Left kidney (tissue), 2 donors: ENCODE measurements around the gene NR3C1. TPM values are rescaled to one million over a fixed set of nuclear protein-coding genes. Genes with fewer than 3 reads are reported as not detected.

ENCODE experiments used
- DNase-seq: peaks from one replicate; pipeline ENCODE4 v3.0.0-alpha.2; 2013
- polyA plus RNA-seq: library from polyadenylated mRNA; unstranded; fragments of 120-200 nt; gene quantifications from one replicate; pipeline ENCODE4 v1.2.1, GENCODE V29; 2013; ENCODE audit not compliant: insufficient read length

NR3C1 gene
- polyA plus RNA-seq, 1 donor = 35.2 TPM

DNA sequence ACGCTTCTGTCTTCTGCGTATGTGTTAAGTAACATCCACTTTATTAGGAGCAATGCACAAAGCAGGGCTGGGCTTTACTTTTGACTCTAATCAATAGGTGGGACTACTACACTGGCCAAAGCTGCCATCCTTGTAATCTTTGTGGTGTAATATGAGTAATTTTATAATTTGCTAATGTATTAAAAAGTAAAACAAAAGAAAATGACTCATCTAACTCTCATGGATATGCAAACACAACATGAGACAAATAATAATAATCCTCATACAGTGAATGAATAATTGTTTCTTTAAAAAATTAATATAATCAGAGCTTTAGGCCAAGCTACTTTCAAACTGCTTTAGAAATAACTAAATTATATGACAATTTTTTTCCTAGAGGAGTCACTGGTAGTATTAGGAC, 90.7 kb downstream of the NR3C1 start:
- no peak for DNase-seq

DNA sequence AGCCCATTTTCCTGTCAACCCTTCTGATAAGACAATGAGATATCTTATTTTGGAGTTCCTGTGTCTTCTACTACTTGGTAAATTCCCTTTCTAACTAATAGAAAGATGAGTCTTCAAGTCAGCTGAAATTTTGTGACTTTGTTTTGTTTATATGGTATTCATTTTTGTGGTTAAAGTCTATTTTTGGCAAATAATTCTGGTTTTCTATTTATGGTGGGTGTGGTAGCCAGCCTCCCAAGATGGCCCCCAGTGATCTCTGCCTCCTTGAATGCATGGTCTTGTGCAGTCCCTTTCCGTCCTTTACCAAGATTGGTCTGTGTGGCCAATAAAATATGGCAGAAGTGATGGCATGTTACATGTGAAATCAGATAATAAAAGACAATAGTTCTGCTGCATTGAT, 91.5 kb downstream of the NR3C1 start:
- DNase-seq = no peak

DNA sequence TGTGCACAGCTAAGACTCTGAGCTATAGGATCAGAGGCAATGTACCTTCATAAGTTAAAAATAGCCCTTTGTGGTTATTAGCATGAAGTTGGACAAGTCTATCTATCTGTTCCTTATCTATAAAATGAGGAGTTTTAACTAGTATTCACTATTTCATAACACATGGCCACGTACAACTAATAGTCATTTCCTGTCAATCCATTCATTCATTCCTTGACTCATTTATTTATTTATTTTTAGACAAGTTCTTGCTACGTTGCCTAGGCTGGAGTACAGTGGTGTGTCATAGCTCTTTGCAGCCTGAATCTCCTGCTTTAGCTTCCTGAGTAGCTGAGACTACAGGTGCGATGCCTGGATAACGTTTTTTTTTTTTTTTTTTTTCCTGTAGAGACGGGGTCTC, 92.1 kb downstream of the NR3C1 start:
- no peak for DNase-seq

DNA sequence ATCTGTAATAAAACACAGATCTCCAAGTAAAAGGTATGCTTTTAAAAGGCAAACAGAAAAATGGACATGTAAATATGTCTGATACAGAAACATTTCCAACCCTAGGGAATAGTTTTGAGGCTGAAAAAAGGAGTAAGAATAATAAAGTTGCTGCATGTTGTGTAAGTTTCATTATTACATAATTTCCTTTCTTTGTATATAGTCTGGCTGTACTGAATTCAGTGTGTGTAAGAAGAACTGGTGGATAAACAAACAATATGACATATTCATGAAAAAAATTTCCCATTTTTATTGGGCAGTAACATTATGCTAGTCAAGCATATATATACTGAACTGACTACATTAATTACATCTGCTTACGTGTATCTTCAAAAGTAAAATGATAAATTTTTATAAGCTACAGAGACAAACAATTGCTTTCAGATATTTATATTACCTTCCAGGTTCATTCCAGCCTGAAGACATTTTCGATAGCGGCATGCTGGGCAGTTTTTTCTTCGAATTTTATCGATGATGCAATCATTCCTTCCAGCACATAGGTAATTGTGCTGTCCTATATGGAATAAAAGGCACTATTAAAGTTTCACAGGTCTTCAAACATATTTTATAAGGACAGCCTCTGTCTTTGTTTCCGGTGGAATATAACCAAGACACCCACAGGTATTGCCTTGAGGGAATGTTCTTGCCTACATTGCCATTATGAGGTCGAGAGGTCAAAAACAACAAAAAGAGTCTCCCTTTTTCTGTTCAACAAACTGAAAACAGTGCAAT, 93.6 kb downstream of the NR3C1 start:
- DNase-seq = no peak

DNA sequence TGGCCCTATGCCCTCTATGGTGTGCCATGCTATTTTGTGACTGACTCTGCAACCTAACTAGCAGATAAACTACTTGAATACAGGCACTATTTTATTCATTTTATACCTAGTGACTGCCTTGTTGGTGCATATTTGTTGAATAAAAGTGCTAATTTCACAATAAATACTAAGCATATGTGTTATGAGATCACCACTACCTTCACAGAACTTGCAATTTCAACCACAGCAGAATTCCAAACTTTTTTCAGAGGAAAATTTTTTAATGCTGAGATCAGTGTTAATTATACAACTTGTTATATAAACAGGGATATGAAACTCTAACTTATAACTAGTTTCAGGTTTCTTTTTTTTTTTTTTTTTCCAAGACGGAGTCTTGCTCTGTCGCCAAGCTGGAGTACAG, 94.8 kb downstream of the NR3C1 start:
- DNase-seq = no peak

DNA sequence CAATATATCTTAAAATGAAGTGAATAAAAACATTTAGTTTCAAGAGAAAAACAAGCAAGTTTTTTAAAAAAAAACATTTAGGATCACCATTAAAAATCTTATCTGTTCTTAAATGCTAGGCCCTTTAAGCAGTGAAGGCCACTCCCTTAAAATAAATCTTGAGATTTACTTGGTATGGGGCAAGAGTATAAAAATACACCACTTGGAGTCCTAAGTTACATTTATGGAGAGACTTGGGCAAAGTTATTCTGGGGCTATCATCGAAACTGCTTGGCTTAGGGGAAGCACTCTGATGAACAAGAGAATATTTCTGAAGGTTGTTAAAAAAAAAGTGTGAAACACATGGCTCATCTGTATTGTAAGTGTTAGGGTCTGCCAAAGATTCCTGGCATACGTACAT, 97.4 kb downstream of the NR3C1 start:
- no peak for DNase-seq

DNA sequence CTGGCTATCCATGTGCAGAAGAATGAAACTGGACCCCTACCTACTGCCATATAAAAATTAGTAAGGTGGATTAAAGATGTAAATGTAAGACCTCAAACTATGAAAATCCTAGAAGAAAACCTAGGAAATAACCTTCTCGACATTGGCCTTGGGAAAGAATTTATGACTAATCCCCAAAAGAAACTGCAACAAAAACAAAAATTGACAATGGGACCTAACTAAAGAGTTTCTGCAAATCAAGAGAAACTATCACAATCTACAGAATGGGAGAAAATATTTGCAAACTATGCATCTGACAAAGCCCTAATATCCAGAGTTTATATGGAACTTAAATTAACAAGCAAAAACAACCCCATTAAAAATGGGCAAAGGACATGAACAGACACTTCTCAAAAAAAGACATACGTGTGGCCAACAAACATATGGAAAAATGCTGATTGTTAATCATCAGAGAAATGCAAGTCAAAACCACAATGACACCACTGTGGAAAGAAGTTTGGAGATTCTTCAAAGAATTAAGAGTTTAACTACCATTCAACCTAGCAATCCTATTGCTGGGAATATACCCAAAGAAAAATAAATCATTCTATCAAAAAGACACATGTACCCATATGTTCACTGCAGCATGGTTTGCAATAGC, 98.5 kb downstream of the NR3C1 start:
- no peak for DNase-seq

DNA sequence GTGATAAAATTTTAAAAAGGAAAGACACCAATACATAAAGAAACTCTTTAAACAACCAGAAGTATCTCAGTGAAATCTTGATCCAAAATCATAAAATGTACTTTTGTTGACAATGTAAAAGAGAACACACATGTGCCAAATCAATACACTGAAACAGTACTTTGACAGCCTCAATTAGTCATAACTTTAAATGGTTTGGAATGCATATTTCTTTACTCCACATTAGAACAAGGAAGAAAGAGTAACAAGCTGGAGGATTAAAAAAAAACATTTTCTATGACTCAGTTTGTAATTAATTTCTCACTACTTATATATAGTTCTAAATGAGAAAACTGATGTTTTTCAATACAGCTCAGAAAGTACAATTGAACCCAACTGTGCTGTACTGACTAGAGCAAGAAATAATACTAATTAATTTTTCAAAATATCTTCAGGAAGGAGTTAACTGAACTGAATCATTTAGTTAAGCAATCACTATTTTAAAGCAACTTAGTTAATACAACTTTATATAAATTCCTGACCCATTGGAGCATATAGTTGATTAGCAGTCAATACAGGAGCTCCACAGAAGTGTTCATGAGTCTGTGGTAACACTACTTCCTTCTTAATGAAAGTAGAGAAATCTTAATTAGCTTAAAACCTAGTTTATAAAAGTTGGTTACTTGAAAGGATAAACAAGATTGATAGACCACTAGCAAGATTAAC, 101.0 kb downstream of the NR3C1 start:
- DNase-seq = no peak

DNA sequence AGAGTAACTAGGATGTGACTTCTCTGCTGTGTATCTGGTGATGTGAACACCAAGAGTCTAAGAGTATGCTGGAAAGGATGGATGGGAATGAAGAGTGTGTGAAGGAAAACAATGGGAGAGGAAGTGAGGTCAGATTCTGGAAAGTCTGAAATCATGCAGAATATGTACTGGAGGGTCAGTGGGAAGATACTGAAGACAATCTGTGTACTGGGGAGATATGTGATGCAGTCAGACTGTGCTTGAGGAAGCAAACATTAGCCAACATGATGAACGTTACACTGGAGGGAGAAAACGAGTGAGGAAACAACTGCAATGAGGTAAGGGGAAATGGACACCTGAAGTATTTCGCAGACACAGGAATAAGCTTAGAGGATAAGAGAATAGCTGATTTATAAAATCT, 105.7 kb downstream of the NR3C1 start:
- DNase-seq = no peak

DNA sequence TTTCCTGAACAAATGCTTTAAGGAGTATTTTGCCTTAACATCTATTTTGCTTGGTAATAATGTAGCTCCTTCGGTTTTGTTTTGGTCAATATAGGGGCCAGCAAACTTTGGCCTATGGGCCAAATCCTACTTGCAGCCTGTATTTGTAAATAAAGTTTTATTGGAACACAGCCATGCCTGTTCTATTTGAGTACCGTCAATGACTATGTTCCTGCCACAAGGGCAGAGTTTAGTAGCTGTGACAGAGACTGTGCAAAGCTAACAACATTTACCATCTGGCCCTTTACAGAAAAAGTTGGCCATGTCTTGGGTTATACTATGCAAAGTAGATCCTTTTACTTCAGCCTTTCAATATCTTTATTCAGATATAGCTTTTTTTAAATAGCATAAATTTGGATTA, 113.4 kb downstream of the NR3C1 start:
- no peak for DNase-seq

DNA sequence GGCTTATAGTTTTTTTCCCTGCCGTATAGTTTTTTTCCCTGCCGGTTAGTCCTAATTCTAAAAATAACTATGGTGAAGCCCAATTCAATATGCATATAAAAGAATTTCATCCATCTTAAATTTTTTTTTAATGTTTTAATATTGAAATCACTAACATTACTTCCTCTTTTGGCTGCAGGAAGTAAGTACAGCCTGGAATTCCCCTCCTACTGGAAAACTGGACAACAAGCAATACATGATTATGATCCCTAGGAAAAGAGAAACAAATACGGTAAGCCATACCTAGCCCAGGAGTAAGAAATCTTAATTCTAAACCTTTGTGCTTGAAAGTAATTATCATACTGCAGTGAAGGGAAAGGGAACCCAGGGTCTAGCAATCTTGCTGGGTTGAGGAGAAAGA, 119.0 kb downstream of the NR3C1 start:
- DNase-seq = no peak

DNA sequence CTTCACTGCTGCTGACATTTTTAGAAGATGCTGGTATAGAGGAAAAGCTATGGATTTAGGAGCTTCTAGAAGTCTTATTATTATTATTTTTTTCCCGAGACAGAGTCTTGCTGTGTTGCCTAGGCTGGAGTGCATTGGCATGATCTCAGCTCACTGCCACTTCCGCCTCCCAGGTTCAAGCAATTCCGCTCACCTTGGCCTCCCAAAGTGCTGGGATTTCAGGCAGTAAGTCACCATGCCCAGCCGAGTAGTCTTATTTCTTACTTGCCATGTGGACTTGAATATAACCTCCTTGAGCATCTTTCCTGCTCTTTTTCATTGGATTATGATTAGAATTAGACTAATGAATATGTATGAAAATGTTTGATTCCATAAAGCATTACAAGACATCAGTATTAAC, 119.5 kb downstream of the NR3C1 start:
- no peak for DNase-seq

DNA sequence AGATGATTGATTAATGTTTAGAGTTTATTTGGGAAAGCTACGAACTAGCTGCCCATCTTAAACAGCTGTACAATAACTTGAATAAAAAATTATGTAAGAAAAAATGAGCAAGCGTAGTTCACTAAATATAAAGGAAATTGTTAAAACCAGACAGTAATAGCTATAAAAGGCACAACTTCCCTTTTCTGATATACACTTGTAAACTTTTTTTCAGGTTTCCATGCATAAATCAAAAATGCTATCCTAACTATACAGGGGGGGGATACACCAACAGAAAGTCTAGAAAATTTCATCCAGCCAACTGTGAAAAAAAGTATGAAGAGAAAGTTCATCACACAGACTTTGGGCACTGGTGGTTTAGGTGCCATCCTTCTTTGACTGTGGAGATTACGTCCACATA, 122.3 kb downstream of the NR3C1 start:
- DNase-seq = no peak

DNA sequence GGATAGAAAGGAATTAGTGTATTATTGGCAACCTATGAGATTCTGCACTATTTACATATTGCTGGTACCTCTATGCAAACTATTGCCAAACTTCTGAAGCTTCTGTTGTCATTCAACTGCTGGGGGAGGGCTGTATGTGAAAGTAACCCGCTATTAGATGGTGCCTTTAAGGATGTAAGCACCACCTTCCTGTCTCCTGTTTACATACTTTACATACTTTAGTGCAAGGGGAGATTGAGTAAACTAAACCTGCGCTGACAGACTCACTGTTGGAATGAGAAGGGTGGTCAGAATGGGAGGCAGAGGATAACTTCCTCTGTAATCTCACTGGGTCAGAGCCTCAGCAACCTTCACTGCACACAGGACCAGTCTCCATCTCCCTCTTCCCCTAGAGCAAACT, 123.8 kb downstream of the NR3C1 start:
- no peak for DNase-seq

DNA sequence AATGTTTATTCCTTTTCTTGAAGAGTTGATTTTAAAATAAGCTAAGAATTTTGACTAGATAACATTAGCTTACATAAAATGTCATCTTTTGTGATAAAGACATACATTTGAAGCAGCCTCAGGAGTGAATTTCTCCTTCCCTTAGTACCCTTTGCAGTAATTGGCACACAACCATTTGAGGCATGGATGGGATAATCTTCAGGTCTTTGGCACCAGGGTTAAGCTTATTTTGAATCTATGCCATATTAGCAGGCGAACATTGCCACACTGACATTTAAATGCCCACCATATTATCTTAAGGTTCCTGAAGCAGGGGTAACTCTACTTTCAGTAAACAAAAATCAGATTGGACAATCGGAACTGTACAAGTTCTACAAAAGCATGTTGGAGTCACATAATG, 126.0 kb downstream of the NR3C1 start:
- DNase-seq = no peak

DNA sequence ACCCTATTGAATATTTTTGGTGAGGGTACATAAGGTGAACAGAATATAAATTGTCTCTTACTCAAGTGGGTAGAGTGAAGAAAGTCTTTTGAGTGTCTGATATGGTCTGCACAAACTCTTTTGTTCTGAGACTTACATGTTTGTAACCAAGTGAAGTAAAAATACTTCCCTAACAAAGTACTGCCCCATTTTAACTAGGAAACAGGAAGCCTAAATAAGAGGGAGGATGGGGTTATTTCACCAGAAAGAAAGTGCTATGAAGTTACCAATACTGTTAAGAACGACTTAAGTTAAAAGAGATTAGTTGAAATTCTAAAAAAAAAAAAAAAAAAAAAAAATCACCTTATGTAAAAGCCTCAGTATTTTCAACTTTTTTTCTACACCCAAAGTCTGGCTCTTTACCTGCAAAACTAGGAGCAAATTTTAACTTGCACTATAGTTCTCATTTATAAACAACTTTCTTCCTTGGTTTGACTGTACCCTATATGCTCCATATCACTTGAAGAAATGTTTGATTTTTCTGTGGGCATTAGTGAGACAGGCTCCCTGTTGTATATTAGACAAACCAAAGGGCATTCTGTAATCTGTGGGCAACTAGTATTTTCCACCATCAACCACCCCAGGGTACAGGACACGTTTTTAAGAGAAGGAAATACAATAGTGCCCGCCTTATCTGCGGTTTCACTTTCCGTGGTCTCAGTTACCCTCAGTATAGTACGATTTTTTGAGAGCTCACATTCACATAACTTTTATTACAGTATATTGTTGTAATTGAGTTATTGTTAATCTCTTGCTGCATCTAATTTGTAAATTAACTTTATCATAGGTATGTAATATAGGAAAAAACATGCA, 127.7 kb downstream of the NR3C1 start:
- no peak for DNase-seq

DNA sequence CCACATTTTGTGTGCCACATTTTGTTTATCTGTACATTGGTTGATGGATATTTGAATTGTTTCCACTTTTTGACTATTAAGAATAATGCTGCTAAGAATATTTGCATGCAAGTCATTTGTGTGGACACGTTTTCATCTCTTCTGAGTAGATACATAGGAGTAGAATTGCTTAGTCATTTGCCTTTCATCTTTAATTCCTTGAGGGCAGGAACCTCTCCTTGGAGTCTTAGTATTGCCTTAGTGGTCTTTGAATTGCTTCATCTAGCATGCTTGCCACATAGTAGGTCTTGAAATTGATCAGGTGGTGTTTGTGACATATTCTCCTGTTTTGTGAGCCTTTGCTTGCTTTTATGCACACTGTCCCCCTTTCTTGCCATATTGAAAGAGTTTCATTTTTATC, 128.5 kb downstream of the NR3C1 start:
- no peak for DNase-seq

DNA sequence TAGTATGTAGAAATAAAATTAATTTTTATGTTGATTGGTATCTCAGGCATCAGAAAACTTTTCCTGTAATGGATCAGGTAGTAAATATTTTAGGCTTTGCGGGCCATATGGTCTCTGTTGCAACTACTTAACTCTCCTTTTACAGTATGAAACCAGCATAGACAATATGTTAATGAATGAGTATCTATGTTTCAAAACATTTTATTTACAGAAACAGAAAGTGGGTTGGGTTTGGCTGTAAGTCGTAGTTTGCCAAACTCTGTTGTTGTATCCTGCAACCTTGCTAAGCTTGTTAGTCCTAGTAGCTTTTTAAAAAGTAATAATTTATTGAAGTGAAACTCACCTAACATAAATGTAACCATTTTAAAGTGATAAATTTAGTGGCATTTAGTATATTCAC, 132.1 kb downstream of the NR3C1 start:
- no peak for DNase-seq

DNA sequence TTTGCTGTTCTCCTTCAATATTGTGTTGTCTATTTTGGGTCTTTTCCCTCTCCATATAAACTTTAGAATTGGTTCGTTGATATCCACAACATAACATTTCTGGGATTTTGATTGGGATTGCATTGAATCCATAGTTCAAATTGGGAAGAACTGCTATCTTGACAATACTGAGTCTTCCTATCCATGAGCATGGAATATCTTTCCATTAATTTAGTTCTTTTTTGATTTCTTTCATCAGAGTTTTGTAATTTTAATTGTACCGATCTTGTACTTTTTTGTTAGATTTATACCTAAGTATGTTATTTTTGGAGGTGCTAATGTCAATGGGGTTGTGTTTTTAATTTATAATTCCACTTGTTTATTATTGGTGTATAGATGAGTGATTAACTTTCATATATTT, 135.1 kb downstream of the NR3C1 start:
- DNase-seq = no peak

DNA sequence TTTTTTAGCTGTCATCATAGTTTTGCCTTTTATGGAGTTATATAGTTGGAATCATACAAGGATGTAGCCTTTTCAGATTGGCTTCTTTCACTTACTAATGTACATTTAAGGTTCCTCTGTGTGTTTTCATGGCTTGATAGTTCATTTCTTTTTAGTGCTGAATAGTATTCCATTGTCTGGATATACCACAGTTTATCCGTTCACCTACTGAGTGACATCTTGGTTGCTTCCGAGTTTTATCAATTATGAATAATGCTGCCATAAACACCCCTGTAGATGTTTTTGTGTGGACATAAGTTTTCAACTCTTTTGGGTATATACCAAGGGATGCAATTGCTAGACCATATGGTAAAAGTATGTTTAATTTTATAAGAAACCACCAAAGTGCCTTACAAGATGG, 136.3 kb downstream of the NR3C1 start:
- no peak for DNase-seq

DNA sequence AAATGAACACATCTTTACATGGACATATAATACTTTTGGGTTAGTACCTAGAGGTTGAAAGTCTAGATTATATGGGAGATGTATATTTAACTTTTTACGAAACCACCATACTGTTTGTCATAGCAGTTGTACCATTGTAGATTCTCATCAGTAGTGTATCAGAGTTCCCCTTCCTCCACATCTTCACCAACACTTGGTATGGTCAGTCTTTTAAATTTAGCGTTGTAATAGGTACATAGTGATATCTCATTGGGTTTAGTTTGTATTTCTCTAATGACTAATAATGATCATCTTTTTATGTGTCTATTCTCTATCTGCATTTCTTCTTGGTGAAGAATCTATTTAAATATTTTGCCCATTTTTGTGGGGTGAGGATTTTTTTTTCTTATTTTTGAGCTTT, 137.5 kb downstream of the NR3C1 start:
- DNase-seq = no peak

DNA sequence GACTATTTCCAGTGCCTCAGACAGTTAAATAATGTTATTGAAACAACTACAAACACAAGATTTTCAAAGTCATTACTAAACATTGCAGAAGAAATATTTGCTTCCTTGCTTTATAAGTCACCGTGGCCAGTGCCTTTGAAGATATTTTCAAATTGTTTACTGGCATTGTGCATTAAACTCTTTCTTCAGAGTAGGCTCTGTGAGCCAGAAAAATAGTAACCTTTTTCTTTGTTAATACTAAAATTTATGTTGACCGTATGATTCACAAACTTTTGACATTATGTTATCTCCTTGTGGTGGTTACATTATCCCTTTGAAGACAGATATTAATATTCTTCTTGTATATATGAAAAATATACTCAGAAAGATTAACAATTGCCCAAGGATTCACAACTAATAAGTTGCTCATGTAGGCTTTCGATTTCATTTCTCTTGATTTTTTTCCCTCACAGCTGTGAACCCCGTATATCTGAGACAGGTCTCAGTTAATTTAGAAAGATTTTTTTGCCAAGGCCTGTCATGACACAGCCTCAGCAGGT, 140.1 kb downstream of the NR3C1 start:
- DNase-seq = no peak
